ENCODE results near the gene SLC4A7. TPM values are rescaled to one million over a fixed set of nuclear protein-coding genes. Genes with fewer than 3 reads are reported as not detected.

SLC4A7 gene
- total and polyA plus RNA-seq, 2 donors (not counting 1 experiment from before 2014, with no cell fraction given), result 9.4 to 46.9 TPM

GRCh38 chr3:27353221-27353620, 131.0 kb downstream of the SLC4A7 start:
- TF ChIP-seq EZH2 (IDR thresholded peaks at IDR 0.05; ENCODE audit: borderline replicate concordance, insufficient read depth, low read depth, low read length, poor library complexity, severe bottlenecking) (no peak), CTCF (IDR thresholded peaks at IDR 0.05) (no peak)
- ChIA-PET CTCF (interaction anchor here (2.4 kb wide), 1 partner anchor 114 kb away, joined by 11 read pairs; no protein-coding TSS in a partner anchor), POLR2A (no interaction called here)
- H3K27me3 ChIP-seq (replicated peaks in 1 of 4; ENCODE audit: control extremely low read depth in 1 of 4, control insufficient read depth in 3 of 4, insufficient read depth in 4 of 4, low read length in 3 of 4), result no peaks in the 10 kb centered on the region
- H3K9me3 ChIP-seq (ENCODE audit: control extremely low read depth in 1 of 3, control insufficient read depth in 2 of 3, insufficient read depth in 1 of 3, low read length in 2 of 3), result no peaks in the 10 kb centered on the region
- H3K27ac Mint-ChIP-seq, result no peak overlapping the region
- H3K4me3 ChIP-seq (ENCODE audit: control extremely low read depth in 1 of 5, extremely low read depth in 1 of 5, insufficient read depth in 1 of 5, low read depth in 2 of 5, low read length in 4 of 5), result no peak overlapping the region
- no peaks in the 10 kb centered on the region for H3K36me3 ChIP-seq (replicated peaks in 1 of 2; ENCODE audit: control extremely low read depth in 1 of 2, control insufficient read depth in 1 of 2, extremely low read depth in 1 of 2, insufficient read depth in 2 of 2, low read length in 1 of 2)
- no peak overlapping the region for H3K4me2 ChIP-seq (replicated peaks; ENCODE audit: low read depth, low read length, poor library complexity, severe bottlenecking)
- WGBS (ENCODE audit: insufficient coverage), result 100% methylated on average over 1 of the region's 1 CpG
- no peak overlapping the region for H3K9ac ChIP-seq (ENCODE audit: low read length)
- H3K4me1 ChIP-seq (ENCODE audit: control insufficient read depth in 2 of 2, insufficient read depth in 2 of 2, low read length in 2 of 2), result peaks cover under 1 to 2% of the 10 kb centered on the region in 2 donors
- no peaks in the 10 kb centered on the region for H3K9me3 Mint-ChIP-seq (ENCODE audit: insufficient read depth)
- no peaks in the 10 kb centered on the region for H3K27me3 Mint-ChIP-seq
- H3K4me1 Mint-ChIP-seq, result peaks cover 12% of the 10 kb centered on the region
- no peak for DNase-seq
- ATAC-seq (ENCODE audit: low read depth), result no peak
- H3K27ac ChIP-seq (ENCODE audit: low read length in 2 of 2), result no peak overlapping the region
- intact Hi-C loops (cut with micrococcal nuclease), result no loop called here
- no peak overlapping the region for H3K4me3 Mint-ChIP-seq
- H2AFZ ChIP-seq (ENCODE audit: insufficient read depth, low read depth, low read length, poor library complexity, severe bottlenecking), result no peak overlapping the region
- no peaks in the 10 kb centered on the region for H4K20me1 ChIP-seq (ENCODE audit: control insufficient read depth, insufficient read depth, low read length, poor library complexity, severe bottlenecking)
- no peaks in the 10 kb centered on the region for H3K79me2 ChIP-seq (ENCODE audit: control insufficient read depth, insufficient read depth, low read length)

GRCh38 chr3:27352047-27352446, 132.1 kb downstream of the SLC4A7 start:
- Histone ChIP-seq H3K4me1 (ENCODE audit: control insufficient read depth in 2 of 2, insufficient read depth in 2 of 2, low read length in 2 of 2) (no peaks in the 10 kb centered on the region), H2AFZ (ENCODE audit: insufficient read depth, low read depth, low read length, poor library complexity, severe bottlenecking) (no peak overlapping the region)
- no peak for ATAC-seq (ENCODE audit: low read depth)

More at GRCh38 chr3:27352047-27352446, 132.1 kb downstream of the SLC4A7 start:
- Histone ChIP-seq H3K9me3 (ENCODE audit: control extremely low read depth in 1 of 3, control insufficient read depth in 2 of 3, insufficient read depth in 1 of 3, low read length in 2 of 3) (no peaks in the 10 kb centered on the region), H3K36me3 (replicated peaks in 1 of 2; ENCODE audit: control extremely low read depth in 1 of 2, control insufficient read depth in 1 of 2, extremely low read depth in 1 of 2, insufficient read depth in 2 of 2, low read length in 1 of 2) (no peaks in the 10 kb centered on the region), H3K4me2 (replicated peaks; ENCODE audit: low read depth, low read length, poor library complexity, severe bottlenecking) (no peak overlapping the region), H3K9ac (ENCODE audit: low read length) (no peak overlapping the region), H3K4me3 (ENCODE audit: control extremely low read depth in 1 of 5, extremely low read depth in 1 of 5, insufficient read depth in 1 of 5, low read depth in 2 of 5, low read length in 4 of 5) (no peak overlapping the region), H4K20me1 (ENCODE audit: control insufficient read depth, insufficient read depth, low read length, poor library complexity, severe bottlenecking) (no peaks in the 10 kb centered on the region), H3K27me3 (replicated peaks in 1 of 4; ENCODE audit: control extremely low read depth in 1 of 4, control insufficient read depth in 3 of 4, insufficient read depth in 4 of 4, low read length in 3 of 4) (no peaks in the 10 kb centered on the region), H3K79me2 (ENCODE audit: control insufficient read depth, insufficient read depth, low read length) (no peaks in the 10 kb centered on the region), H3K27ac (ENCODE audit: low read length in 2 of 2) (no peak overlapping the region)
- POLR2A ChIA-PET, result no interaction called here
- no peaks in the 10 kb centered on the region for H3K27me3 Mint-ChIP-seq
- DNase-seq, result no peak
- CTCF ChIA-PET, result no interaction called here
- WGBS (ENCODE audit: insufficient coverage), result 98% methylated on average over 3 of the region's 3 CpGs
- H3K4me1 Mint-ChIP-seq, result peaks cover 4% of the 10 kb centered on the region
- no peak overlapping the region for H3K4me3 Mint-ChIP-seq
- TF ChIP-seq CTCF (IDR thresholded peaks at IDR 0.05) (no peak), EZH2 (IDR thresholded peaks at IDR 0.05; ENCODE audit: borderline replicate concordance, insufficient read depth, low read depth, low read length, poor library complexity, severe bottlenecking) (no peak)
- no peaks in the 10 kb centered on the region for H3K9me3 Mint-ChIP-seq (ENCODE audit: insufficient read depth)
- no peak overlapping the region for H3K27ac Mint-ChIP-seq
- intact Hi-C loops (cut with micrococcal nuclease), result no loop called here
